ENCODE results near the gene GALNT6.
A peak's percentile ranks its signal among the peaks of the same experiment; 100 is the strongest.

The GALNT6 gene

GRCh38 chr12:51368640-51369517 lies 22.3 kb downstream of the GALNT6 start:
- no peaks in the 10 kb centered on the region for H3K9me3 Mint-ChIP-seq
- peaks cover 13% of the 10 kb centered on the region for H3K27me3 Mint-ChIP-seq

DNA sequence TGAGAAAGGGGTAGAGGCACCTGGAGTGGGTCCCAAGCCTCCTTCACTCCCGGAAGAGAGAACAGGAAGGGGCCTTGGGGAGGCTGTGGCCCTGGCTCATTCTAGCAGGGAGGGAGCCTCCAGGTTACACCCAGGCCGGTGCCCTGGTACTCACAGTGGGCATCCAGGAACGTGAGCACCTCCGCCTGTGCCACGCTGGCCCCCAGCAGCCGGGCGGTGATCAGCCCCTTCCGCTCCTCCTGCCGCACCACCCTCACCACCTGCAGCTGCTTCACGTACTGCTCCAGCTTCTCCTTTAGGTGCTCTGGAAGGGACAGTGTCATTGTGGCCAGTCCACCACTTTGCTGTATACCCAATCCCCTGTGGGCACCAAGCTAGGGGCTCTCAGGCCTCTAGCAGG lies 25.9 kb downstream of the GALNT6 start:
- Mint-ChIP-seq H3K36me3 (peaks cover 30% of the 10 kb centered on the region), H3K27ac (no peak overlapping the region), H3K27me3 (peaks cover 9% of the 10 kb centered on the region), H3K9me3 (no peaks in the 10 kb centered on the region), H3K4me1 (peaks cover 45% of the 10 kb centered on the region), H3K4me3 (no peak overlapping the region)
- DNase-seq, result no peak
- CTCF ChIA-PET, result no interaction called here

More at GRCh38 chr12:51368640-51369517, 22.3 kb downstream of the GALNT6 start:
- peak overlapping the region; percentile 11 for H3K4me3 Mint-ChIP-seq
- H3K27ac Mint-ChIP-seq, result peak overlapping the region; percentile 86
- peaks cover 45% of the 10 kb centered on the region for H3K36me3 Mint-ChIP-seq
- DNase-seq, result peak; percentile 96
- peaks cover 63% of the 10 kb centered on the region for H3K4me1 Mint-ChIP-seq
- CTCF ChIA-PET, result interaction anchor here (0.6 to 1.4 kb wide), 6 partner anchors 20 to 656 kb away, joined by 3 to 4 read pairs (median 3); no protein-coding TSS in a partner anchor

DNA sequence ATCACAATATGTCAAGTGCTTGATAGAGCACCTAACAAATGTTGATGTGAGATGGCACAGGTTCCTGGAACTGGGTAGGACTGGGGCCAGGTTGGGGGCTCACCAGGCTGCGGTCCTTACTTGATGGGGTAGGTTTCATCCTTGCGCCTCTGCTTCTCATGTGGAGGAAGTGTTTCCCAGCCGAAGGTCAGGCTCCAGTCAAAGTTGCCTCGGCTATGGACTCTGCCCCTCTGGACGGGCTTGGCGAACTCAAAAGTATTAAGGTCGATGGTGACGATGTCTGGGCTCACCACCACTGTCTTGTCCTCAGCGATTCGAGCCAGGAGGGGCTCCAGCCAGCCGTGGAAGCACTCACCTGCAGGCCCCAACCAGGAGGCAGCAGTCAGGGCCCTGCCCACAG lies 27.2 kb downstream of the GALNT6 start:
- no peak overlapping the region for H3K27ac Mint-ChIP-seq
- CTCF ChIA-PET, result no interaction called here
- no peak for DNase-seq
- no peaks in the 10 kb centered on the region for H3K9me3 Mint-ChIP-seq
- H3K4me1 Mint-ChIP-seq, result peaks cover 33% of the 10 kb centered on the region
- peaks cover 3% of the 10 kb centered on the region for H3K27me3 Mint-ChIP-seq
- no peak overlapping the region for H3K4me3 Mint-ChIP-seq
- H3K36me3 Mint-ChIP-seq, result peaks cover 28% of the 10 kb centered on the region

GRCh38 chr12:51362747-51363342 lies 28.4 kb downstream of the GALNT6 start:
- no peak overlapping the region for H3K4me3 Mint-ChIP-seq
- H3K4me1 Mint-ChIP-seq, result peaks cover 21% of the 10 kb centered on the region
- no peaks in the 10 kb centered on the region for H3K27me3 Mint-ChIP-seq
- no peaks in the 10 kb centered on the region for H3K9me3 Mint-ChIP-seq
- CTCF ChIA-PET, result no interaction called here
- DNase-seq, result no peak
- H3K27ac Mint-ChIP-seq, result no peak overlapping the region
- H3K36me3 Mint-ChIP-seq, result peaks cover 29% of the 10 kb centered on the region

- H3K27ac Mint-ChIP-seq, result no peak overlapping the region
- no peaks in the 10 kb centered on the region for H3K9me3 Mint-ChIP-seq
- no peak for DNase-seq
- H3K4me3 Mint-ChIP-seq, result no peak overlapping the region
- peaks cover 16% of the 10 kb centered on the region for H3K4me1 Mint-ChIP-seq
- no peaks in the 10 kb centered on the region for H3K27me3 Mint-ChIP-seq
- CTCF ChIA-PET, result no interaction called here
- peaks cover 26% of the 10 kb centered on the region for H3K36me3 Mint-ChIP-seq
Measured at GRCh38 chr12:51362307-51362706, 28.9 kb downstream of the GALNT6 start.

DNA sequence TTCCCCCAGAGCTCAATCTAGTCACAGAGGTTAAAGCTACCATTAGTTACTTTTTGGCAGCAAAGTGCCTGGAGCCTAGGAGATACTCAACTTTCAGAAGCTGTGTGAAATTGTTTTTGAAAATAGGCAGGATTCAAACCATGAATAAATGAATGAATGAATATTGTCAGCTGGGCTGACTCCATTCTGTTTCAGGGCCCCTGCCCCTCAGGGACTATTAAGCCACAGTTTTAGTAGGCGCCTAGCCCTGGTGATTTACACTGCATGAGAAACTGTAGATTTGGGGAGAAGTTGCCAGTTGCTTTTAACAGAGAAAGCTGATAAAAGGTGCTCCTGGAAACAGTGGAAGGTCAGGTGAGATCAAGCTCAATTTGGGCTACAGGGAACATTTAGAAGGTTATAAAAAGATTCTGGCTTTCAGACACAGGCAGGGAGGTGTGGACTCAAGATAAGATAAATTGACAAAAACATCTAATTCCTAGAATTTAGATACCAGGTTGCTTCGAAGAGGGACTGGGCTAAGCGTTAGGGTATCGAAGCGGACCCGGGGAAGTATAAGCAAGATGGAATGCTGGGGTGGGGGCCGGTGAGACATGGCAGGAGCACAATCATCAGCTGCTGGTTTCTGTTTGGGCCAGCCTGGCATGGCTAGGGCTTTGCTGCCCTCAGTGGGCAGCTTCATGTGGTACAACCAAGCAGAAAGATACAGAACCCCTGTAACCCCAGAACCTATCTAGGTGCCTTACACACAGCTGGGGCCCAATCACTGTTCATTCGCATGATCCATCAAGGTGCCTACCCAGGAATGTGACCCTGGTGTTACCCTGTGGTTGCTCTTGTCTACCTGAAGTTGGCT lies 29.8 kb downstream of the GALNT6 start:
- Mint-ChIP-seq H3K9me3 (no peaks in the 10 kb centered on the region), H3K27ac (no peak overlapping the region), H3K4me3 (no peak overlapping the region), H3K27me3 (no peaks in the 10 kb centered on the region), H3K36me3 (peaks cover 32% of the 10 kb centered on the region), H3K4me1 (peaks cover 16% of the 10 kb centered on the region)
- CTCF ChIA-PET, result interaction anchor here (1.3 kb wide), 1 partner anchor 20 kb away, joined by 4 read pairs; no protein-coding TSS in a partner anchor
- DNase-seq, result no peak

- Mint-ChIP-seq H3K4me1 (peaks cover 7% of the 10 kb centered on the region), H3K36me3 (peaks cover 32% of the 10 kb centered on the region), H3K27ac (no peak overlapping the region)
Measured at GRCh38 chr12:51360315-51360714, 30.9 kb downstream of the GALNT6 start.

GRCh38 chr12:51359851-51360250 lies 31.4 kb downstream of the GALNT6 start:
- Mint-ChIP-seq H3K27ac (no peak overlapping the region), H3K4me3 (no peak overlapping the region), H3K9me3 (no peaks in the 10 kb centered on the region), H3K36me3 (peaks cover 31% of the 10 kb centered on the region), H3K27me3 (no peaks in the 10 kb centered on the region), H3K4me1 (peaks cover 7% of the 10 kb centered on the region)
- CTCF ChIA-PET, result interaction anchor here (1.3 to 1.6 kb wide), 2 partner anchors 9 to 19 kb away, joined by 4 to 5 read pairs; no protein-coding TSS in a partner anchor
- no peak for DNase-seq

More at GRCh38 chr12:51360315-51360714, 30.9 kb downstream of the GALNT6 start:
- CTCF ChIA-PET, result interaction anchor here (1.3 to 1.6 kb wide), 2 partner anchors 10 to 19 kb away, joined by 4 to 5 read pairs; no protein-coding TSS in a partner anchor
- no peaks in the 10 kb centered on the region for H3K27me3 Mint-ChIP-seq
- no peak for DNase-seq
- H3K9me3 Mint-ChIP-seq, result no peaks in the 10 kb centered on the region
- no peak overlapping the region for H3K4me3 Mint-ChIP-seq

GRCh38 chr12:51358496-51358895 lies 32.7 kb downstream of the GALNT6 start:
- CTCF ChIA-PET, result interaction anchor here (0.5 kb wide), 1 partner anchor 13 kb away, joined by 3 read pairs; no protein-coding TSS in a partner anchor
- H3K27me3 Mint-ChIP-seq, result no peaks in the 10 kb centered on the region
- H3K9me3 Mint-ChIP-seq, result no peaks in the 10 kb centered on the region
- peaks cover 25% of the 10 kb centered on the region for H3K36me3 Mint-ChIP-seq
- H3K4me3 Mint-ChIP-seq, result no peak overlapping the region
- H3K27ac Mint-ChIP-seq, result no peak overlapping the region
- H3K4me1 Mint-ChIP-seq, result peaks cover 7% of the 10 kb centered on the region
- DNase-seq, result no peak

GRCh38 chr12:51357374-51358047 lies 33.7 kb downstream of the GALNT6 start:
- CTCF ChIA-PET, result no interaction called here
- H3K4me1 Mint-ChIP-seq, result peaks cover 7% of the 10 kb centered on the region
- no peak for DNase-seq
- no peaks in the 10 kb centered on the region for H3K9me3 Mint-ChIP-seq
- no peaks in the 10 kb centered on the region for H3K27me3 Mint-ChIP-seq
- no peak overlapping the region for H3K4me3 Mint-ChIP-seq
- H3K36me3 Mint-ChIP-seq, result peaks cover 24% of the 10 kb centered on the region
- no peak overlapping the region for H3K27ac Mint-ChIP-seq

GRCh38 chr12:51351913-51352532 lies 39.2 kb downstream of the GALNT6 start:
- Mint-ChIP-seq H3K27ac (no peak overlapping the region), H3K27me3 (peaks cover 22% of the 10 kb centered on the region), H3K4me3 (no peak overlapping the region), H3K4me1 (no peaks in the 10 kb centered on the region), H3K36me3 (peaks cover 7% of the 10 kb centered on the region), H3K9me3 (no peaks in the 10 kb centered on the region)
- CTCF ChIA-PET, result interaction anchor here (0.7 to 4.1 kb wide), 10 partner anchors 8 to 325 kb away, joined by 3 to 35 read pairs (median 5); partner anchors contain the start of genes SLC11A2 and SMAGP
- DNase-seq, result peak; percentile 66

DNA sequence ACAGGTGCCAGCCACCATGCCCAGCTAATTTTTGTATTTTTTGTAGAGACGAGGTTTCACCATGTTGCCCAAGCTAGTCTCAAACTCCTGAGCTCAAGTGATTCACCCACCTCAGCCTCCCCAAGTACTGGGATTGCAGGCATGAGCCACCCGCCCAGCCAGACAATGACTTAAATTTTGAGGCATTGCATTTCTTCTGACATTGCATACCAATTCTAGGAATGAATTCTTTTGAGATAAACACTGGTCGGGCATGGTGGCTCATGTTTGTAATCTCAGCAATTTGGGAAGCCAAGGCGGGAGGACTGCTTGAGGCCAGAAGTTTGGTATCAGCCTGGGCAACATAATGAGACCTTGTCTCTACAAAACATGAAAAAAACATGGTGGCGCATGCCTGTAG lies 42.2 kb downstream of the GALNT6 start:
- Mint-ChIP-seq H3K4me1 (no peaks in the 10 kb centered on the region), H3K4me3 (no peak overlapping the region), H3K27me3 (peaks cover 23% of the 10 kb centered on the region), H3K27ac (no peak overlapping the region), H3K9me3 (no peaks in the 10 kb centered on the region), H3K36me3 (peaks cover under 1% of the 10 kb centered on the region)
- DNase-seq, result no peak
- CTCF ChIA-PET, result interaction anchor here (3.5 kb wide), 1 partner anchor 7 kb away, joined by 35 read pairs; no protein-coding TSS in a partner anchor

DNA sequence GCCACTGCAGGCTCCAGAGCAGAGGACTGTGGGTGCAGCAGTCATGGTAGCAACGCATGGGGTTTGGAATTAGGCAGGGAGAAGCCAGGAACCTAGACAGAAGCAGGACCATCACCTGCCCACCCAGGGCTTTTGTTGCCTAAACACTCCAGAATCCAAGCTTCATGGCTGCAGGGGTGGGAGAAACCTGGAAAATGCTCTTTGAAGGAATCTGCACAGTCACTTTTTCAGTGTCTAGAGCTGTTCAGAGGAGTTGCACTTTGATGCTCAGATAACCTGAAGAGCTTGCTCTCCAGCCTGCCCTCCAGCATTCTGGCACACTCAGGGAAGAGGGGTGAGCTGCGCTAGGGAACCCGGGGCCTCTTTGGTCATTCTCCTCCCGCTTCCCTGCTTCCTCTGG lies 43.1 kb downstream of the GALNT6 start:
- peaks cover 27% of the 10 kb centered on the region for H3K27me3 Mint-ChIP-seq
- no peaks in the 10 kb centered on the region for H3K36me3 Mint-ChIP-seq
- CTCF ChIA-PET, result interaction anchor here (0.5 kb wide), 1 partner anchor 77 kb away, joined by 3 read pairs; no protein-coding TSS in a partner anchor
- no peak overlapping the region for H3K27ac Mint-ChIP-seq
- no peaks in the 10 kb centered on the region for H3K4me1 Mint-ChIP-seq
- H3K4me3 Mint-ChIP-seq, result no peak overlapping the region
- H3K9me3 Mint-ChIP-seq, result no peaks in the 10 kb centered on the region
- DNase-seq, result no peak
